Body of pancreas (tissue), 4 donors: ENCODE results near the gene BCOR.

Source experiments
- POLR2A ChIP-seq, 3 donors: fragments of 450-650 bp; IDR thresholded peaks; one replicate each; pipeline ENCODE4 v1.6.1; 2016; ENCODE audit warnings: antibody characterized with exemption in 3 of 3, mild to moderate bottlenecking in 2 of 3
- TF ChIP-seq, protein P1 (sequence below), 7 experiments: fragments of 450-650 bp in 4 of 7; fragments of 200-600 bp in 3 of 7; sonication (generic) in 3 of 7; IDR thresholded peaks; one replicate each; pipeline ENCODE4 v1.5.1; 2016 to 2019; ENCODE audit warnings: antibody characterized with exemption in 7 of 7

DNA sequence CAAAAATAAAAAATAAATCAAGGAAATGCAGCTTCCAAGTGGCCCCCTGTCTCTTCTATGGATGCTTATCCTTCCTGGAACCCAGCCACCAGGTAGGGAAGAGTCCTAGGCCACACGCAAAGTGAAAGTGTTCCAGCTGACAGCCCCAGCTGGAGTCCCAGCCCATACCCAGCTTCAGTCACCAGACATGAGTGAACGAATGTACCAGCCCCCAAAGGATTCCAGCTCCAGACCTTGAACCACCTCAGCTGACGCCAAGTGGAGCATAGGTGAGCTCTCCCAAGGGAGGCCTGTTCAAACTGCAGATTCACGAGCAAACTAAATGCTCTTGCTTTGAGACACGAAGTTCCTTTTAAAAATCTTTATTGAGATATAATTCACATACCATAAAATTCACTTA is 62.0 kb downstream of the BCOR start:
- TF ChIP-seq, protein P1, sequence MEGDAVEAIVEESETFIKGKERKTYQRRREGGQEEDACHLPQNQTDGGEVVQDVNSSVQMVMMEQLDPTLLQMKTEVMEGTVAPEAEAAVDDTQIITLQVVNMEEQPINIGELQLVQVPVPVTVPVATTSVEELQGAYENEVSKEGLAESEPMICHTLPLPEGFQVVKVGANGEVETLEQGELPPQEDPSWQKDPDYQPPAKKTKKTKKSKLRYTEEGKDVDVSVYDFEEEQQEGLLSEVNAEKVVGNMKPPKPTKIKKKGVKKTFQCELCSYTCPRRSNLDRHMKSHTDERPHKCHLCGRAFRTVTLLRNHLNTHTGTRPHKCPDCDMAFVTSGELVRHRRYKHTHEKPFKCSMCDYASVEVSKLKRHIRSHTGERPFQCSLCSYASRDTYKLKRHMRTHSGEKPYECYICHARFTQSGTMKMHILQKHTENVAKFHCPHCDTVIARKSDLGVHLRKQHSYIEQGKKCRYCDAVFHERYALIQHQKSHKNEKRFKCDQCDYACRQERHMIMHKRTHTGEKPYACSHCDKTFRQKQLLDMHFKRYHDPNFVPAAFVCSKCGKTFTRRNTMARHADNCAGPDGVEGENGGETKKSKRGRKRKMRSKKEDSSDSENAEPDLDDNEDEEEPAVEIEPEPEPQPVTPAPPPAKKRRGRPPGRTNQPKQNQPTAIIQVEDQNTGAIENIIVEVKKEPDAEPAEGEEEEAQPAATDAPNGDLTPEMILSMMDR (IDR thresholded peaks at IDR 0.05): no peak
- TF ChIP-seq POLR2A (IDR thresholded peaks at IDR 0.05): no peak
